Esophagus mucosa (tissue), 1 donor: Measurements from ENCODE around the gene STT3B. TPM values are rescaled to one million over a fixed set of nuclear protein-coding genes. Genes with fewer than 3 reads are reported as not detected.
"Not testable (repeated sequence)": the region's sequence is repeated elsewhere in the genome, so short reads cannot be mapped to it uniquely, and the experiment has no call there.

Experiments
- ATAC-seq: fragments of 200-7000 bp; cut with Tn5 transposase; one replicate; pipeline ENCODE4 v1.9.1; 2020
- total RNA-seq: library from RNA; stranded (reverse); gene quantifications from one replicate; pipeline ENCODE4 v1.2.4, GENCODE V29; 2023
- donor health status: DM: yes; HTN: yes; CAD: no.

Gene STT3B
- 67.0 TPM for total RNA-seq

DNA sequence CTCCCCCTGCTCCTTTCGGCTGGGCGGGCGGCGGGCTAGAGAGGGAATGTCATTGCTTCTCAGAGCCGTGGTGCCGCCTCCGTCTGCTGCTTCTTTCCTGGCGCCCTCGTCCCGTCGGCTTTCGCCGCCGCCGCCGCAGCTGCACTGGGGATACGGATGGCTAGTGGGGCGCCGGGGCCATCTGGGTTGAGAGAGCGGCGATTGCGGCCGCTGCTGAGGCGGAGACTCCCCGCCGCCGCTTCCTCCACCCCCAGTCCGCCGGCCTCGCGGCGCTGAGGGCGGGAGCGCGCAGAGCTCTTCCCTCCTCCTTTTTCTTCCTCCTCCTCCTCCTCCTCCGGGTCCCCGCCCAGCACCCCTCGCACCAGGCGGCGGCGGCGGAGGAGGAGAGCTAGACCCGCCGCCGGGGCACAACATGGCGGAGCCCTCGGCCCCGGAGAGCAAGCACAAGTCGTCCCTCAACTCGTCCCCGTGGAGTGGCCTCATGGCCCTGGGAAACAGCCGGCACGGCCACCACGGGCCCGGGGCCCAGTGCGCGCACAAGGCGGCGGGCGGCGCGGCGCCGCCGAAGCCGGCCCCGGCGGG, at the start of gene STT3B:
TSS of gene STT3B (plus strand) at position 339 of the 582 bp plus-strand sequence. CDS start at position 413, 74 bp downstream.
- peak; percentile 75 for ATAC-seq

DNA sequence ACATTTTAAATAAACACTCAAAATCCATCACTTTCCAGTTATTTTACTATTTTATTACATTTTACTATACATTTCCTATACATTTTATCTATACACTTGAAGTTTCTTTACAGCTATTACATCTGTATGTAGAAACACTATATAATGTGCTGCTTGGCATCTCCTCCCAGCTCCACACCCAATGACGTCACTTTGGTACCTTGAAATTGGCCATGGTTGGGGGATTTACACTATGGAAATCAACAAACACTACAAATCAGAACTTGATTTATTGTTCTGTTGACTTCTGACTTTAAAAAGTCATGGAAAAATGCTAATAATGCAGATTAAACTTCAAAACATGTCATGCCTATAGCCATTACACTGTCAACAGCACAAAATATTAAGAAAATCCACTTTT, 48.9 kb upstream of the STT3B start:
- no peak for ATAC-seq

DNA sequence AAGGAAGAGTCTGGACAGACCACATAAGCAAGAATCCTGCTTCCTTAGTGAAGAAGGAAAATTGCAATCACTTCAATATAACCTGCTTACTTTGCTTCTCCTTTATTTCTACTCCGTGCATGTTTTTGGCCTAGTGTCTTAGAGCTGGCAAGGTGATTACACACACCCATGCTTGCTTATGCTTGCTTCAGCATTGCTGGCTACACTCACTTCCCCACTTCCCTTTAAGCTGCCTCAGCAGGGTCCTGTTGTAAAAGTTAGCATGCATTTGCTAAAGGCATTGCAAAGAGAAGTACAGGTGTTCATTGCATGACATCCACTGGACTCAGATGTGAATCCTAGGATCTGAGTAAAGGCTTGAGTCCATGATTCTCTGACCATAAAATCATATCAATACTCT, 47.5 kb upstream of the STT3B start:
- no peak for ATAC-seq

DNA sequence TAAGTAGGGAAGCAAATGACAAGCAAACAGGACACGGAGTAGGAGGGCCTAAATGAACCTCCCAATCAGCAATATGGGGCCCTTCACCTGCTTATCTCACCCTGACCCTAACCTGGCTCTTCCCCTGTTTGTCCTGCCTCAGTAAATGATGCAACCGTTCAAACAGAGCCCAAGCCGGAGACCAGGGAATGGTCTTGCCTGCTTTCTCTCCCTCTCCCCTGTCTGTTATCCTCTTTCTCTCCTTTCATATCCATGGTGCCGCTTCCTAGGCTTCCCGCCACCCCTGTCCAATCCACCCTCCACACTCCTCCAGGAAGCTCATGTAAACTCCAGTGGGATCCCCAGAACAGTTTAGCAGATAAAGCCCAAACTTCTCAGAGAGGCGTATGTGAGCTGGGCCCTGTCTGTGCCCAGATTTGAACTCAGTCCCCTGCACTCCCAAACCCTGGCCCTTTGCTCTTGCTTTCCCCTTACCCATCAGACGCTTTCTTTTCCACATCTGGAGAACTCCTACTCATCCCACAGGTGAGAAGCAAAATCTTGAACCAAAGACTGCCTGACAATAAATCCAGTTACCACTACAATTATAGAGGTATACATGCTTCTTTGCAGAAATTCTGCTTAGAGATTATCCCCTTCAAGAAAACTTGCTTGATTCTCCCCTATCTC, 45.7 kb upstream of the STT3B start:
- no peak for ATAC-seq

DNA sequence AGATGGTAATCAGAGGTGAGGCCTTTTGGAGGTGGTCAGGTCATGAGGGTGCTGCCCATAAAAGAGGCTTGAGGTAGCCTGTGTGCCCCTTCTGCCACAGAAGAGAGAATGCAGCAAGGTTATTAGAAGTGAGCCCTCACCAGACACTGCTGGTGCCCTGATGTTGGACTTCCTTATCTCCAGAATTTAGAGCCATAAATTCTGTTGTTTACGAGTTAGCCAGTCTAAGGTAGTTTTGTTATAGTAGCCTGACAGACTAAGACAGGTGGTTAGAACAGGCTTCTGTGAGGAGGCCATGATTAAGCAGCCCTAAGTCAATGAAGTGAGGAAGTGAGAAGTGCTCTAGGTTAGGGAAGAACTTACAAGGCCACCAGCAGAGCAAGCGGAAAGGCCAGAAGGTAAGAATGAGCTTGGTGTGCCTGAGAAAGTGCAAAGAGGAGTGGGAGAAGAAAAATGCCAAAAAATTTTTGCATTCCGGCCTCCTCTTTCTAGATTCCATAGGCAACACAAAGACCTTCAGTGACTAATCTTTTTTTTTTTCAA, 44.2 kb upstream of the STT3B start:
- ATAC-seq: no peak

DNA sequence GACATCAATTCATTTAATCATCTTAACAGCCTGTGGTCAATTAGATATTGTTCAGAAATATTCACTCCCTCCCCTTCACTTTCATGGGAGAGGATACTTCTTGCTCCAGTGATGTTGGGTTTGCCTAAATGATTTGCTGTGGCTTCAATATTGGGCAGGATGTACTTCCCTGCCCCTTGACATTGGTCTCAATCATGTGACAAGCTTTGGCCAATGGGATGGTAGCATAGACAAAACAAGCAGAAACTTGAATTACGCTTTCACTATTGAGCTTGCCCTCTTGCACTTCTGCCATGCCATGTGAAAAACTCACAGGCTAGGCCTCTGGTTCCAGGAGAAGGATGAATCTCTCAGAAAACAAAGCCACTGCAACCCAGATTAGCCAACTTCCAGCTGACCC, 42.2 kb upstream of the STT3B start:
- ATAC-seq: no peak

DNA sequence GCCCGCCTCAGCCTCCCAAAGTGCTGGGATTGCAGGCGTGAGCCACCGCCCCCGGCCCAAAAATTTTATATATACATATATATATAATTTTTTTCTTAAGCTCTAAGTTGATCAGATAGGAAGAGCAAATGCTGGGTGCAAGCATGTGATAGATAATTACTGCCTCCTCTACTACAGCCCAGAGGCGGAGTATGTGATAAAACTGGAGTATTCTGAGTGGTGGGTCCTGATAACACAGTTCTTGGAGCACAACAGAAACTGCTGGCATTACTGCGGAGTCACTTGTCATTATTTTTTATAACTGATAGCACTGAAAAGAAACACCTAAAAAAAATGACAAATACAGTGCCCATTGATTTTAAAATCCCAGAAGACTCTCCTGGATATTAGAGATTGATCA, 41.1 kb upstream of the STT3B start:
- ATAC-seq: no peak

DNA sequence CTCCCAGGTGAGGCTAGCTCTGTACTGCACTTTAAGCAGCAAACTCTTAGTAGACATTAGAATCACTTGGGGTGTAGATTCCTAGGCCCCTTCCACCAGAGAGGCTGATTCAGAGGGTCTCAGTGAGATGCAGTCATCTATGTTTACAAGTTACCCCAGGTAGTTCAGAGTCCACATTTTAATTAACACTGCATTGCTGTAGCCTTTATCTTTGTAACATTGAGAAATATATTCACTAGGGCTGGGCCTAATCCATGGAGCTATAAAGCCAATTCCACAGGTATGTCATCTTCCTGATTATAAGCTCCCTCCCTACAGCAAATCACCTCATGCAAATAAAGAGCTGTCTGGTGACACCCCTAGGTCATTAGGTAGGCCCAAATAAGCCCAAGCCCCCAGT, 39.6 kb upstream of the STT3B start:
- no peak for ATAC-seq

DNA sequence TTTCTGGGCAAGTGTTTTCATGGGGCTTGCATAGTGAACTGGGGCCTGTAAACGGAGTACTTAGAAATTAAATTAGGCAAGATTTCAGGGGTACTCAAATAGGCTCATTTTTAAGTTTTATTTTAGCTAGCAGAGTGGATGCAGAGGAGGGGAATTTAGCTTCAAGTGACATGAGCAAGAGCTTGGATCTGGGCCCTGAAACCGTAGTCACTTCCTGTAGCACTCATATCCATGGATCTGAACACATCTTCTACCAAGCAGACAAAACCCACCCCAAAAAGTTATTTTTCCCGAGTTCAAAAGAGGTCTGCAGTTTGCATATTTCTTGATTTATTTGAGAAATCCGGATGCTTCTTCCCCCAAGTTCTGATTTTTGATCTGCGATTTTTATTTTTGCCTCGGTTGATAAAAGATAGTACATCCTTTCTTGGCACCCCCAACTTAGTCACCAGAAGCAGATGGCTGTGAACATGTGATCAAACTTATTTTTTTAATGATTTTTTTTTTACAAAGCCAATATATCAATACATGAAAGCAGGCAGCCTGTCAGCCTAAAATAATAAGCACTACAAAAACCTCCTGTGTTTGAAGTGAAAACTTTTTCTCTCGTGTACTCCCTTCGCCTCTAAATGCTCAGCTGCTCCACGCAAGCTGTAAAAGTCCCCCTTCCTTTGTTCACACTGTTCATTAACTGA, 36.6 kb upstream of the STT3B start:
- ATAC-seq: no peak

DNA sequence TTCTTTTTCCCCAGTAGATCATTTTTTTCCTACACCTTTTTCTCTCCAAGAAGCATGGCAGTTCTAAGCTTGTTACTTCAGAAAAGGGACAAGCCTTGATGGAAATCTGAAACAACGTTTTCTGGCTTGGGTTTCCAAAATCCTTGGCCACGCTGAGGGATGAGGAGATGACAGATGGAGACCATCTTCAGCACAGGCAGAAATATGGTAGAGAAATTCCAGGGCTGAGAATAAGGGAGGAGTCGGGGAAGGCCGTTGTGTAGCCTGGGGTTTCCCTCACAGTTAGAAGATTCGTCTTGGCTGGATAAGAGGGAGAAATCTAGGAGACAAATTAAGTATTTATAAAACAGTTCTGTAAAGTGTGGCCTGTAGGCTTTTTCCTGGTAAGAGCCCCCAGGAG, 33.9 kb upstream of the STT3B start:
- no peak for ATAC-seq

DNA sequence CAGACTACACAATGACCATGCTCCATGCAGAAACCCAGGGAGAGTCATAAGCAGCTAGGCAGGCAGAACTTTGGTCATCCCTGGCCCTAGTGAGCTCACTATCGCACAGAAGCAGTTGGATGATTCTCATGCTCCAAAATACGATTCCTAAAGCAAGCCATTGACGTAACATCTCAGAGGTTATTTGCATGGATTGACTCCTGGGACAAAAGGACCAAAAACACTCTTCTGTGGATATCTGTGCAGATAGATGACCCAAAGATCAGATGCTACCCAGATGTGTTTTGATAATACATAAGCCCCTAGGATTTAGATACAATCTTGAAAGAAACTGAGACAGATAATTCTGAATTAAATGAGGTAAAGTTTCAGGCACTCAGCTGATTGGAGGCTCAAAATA, 33.4 kb upstream of the STT3B start:
- ATAC-seq: no peak

DNA sequence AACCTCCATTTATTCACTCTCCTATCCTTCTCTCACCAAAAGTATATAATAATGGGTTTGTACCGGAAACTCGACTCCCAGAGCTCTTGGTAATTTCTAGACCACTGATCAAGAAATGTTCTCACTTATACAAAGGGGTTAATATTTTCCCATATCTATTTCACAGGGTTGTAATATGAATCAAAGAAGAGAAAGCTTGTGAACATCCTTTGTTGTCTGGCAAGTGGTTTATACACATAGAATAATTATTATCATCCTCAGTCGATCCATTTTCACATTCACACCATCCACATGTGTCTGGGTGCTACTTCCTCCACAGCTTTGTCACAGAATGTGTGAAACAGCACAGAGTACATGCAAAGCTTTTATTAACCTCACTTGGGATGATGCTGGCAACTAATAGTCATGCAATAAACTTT, 29.9 kb upstream of the STT3B start:
- no peak for ATAC-seq

DNA sequence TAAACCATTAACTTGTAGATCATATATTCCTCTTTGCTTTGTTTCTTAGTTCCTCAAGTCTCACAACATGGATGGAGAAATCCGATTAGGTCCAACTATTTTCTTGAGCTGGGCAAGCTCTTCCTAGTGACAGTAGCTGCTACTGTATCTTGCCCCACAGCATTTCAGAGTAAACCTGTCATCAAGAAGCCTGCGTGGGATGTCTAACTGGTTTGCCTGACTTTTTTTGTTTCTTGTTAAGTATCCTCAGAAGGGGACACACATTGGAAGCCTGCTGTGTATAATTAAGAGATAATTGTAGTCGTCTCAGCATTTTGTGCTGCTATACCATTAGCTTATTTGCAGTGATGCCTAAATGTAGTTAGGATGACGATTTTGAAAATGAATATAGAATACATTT, 29.3 kb upstream of the STT3B start:
- ATAC-seq: peak; percentile 56

DNA sequence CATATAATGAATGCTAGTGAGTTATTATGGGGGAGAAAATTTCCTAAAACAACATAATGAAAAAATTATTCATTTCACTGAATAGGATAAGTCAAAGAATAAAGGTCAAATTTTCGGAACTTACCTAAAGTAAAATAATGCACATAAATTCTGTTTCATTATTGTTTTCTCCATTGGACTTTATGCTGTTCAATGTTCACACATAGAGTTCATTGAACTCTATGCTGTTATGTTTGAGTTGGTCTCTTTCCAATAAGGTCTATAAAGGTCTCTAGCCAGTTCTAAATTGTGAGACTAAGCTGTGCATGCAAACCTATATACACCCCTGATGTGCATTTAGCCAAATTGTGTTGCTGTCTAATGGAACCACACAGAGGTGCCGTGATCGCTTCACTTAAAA, 28.5 kb upstream of the STT3B start:
- no peak for ATAC-seq

DNA sequence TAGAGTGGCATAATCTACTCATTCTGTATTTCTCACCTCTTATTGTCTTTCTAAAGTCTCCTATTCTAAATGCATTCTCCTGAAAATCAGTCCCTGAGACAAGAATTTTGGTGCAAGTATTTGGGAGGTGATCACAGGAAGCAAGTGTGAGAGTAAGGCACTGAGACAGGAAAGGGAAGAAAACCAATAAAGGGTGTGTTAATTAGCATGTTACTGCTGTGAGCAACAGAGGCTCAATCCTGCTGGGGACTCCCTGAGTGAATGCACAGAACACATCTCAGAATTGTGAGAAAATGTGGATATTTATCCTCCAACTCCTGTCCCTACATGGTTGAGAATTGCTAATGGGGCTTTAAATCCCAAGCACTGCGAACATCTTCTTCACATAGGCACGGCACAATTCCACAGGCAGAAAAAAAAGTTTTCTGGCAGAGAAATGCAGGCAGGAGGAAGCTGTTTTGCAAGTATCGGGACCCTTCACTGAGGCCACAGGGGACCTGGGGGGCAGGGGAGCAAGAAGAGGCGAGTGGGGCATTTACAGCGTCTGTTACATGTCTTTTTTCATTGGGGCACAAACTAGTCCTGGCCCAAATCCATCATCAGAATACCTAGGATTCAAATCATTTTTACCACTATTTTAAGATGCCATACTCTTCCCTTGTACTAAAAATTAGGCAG, 27.2 kb upstream of the STT3B start:
- no peak for ATAC-seq

DNA sequence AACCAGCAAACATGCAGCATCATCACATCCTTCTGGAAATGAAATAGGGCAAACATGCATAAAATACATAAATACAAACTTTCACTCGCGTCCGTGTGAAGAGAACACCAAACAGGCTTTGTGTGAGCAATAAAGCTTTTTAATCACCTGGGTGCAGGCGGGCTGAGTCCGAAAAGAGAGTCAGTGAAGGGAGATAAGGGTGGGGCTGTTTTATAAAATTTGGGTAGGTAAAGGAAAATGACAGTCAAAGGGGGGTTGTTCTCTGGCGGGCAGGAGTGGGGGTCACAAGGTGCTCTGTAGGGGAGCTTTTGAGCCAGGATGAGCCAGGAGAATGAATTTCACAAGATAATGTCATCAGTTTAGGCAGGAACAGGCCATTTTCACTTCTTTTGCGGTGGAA, 26.2 kb upstream of the STT3B start:
- not testable (repeated sequence) for ATAC-seq

DNA sequence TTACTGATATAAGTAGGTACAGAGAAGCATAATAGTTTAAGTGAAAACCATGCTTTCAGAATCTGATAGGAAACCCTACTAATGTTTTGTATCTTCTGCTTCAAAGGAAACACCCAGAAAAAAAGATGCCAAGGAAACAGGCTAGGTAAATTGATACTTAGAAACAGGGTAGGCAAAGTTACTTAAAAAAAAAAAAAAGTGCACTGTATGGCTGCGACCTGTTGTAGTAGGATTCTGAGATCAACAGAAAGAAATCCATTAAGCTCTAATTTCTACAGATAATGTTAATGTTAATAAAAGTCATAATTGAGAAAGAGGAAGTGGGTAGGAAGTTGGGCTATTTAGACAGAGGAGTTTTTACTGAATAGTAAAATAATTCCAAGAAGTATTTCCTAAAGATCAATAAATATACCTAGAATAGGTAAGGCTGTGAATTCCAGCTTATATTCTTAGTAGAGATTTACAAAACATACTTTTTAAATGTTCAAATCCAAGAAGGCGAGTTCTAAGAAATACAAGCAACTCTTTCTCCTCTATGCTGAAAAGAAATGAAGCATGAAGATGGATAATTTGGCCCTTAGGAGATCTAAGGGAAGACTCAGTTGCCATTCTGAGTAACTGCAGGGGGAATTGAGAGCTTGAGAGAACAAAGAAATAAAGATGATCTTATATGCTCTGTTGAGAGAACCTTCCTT, 24.1 kb upstream of the STT3B start:
- ATAC-seq: no peak

DNA sequence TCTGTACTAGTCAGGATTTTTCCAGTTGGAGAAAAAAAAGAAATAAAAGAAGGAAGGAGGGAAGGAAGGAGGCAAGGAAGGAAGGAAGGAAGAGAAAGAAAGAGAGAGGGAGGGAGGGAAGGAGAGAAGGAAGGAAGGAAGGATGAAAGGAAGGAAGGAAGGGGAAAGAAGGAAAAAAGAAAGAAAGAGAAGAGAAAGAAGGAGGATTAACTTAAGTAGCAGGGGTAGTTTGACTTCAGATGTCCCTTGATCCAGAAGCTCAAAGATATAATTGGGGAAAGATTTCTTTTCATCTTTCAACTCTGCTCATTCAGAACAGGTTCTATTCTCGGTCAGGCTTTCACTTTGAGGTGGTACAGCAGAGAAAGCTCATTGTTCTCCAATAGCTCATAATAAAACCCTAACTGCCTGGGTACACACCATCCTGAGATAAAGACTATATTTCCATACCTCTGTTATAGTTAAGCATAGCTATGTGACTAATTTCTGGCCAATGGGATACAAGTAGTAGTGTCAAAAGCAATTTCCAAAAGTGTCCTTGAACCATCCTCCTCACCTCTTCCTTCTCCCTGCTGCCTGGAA, 23.5 kb upstream of the STT3B start:
- no peak for ATAC-seq

DNA sequence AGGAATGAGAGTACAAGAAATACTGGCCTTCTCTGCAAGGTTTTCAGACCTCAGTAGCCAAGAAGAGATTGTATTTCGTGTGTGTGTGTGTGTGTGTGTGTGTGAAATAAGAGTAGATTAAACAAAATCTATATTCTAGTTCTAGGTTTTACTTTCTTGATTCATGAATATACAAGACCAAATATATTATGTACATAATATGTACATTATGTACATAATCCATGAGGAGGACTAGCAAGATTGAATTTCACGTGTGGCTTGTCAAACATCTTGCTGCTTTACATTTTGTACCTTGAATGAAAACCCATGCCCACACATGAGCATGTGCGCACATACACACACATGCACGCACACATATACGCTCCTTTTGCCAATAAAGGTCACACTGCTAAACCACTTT, 18.2 kb upstream of the STT3B start:
- ATAC-seq: no peak

DNA sequence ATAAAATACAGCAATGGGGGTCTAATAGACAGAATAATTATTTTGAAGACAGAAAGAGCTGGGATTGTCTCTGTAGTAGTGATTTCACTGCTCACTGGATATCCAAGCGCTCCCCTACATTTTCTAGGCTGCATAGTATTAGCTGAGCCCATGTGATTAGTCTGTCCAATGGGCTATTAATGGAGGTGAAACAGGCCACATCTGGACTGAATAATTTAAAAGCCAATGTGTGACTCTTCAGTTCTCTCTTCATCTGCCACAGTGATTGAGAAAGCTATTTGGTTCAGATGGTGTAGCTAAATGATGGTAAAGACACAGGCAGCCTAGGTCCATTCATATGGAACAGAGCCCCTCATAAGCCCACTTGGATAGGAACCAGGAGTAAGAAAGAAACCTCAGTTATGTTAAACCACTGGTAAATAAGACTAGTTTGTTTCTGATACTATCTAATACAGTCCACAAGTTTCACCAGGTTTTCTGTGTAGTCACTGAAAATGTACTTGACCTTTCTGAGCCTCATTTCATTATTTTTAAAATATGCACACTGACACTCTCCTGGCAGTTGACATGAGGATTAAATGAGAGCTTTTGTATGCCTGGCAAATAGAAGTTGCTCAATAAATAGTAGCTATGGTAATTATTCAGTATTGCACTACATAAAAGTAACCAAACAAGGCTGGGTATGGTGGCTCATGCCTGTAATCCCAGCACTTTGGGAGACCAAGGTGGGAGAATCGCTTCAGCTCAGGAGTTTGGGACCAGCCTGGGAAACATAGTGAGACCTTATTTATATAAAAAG, 17.0 kb upstream of the STT3B start:
- peak; percentile 66 for ATAC-seq

DNA sequence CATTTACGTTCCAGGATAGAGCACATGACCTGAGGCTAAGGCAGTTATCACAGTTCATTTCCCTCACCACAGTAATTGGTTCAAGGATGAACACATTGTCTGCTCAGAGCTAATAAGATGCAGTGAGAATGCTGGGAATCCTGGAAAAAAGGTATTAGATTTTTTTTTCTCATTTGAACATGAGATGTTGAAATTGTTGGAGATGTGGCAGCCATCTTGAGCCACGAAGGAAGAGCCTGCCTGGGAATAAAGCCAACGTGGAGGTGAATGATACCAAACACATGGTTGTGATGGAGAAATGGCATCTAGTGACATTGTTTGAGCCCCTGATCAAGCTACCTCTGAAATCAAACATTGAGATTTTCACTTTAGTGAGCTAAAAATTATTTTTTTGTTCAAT, 16.0 kb upstream of the STT3B start:
- no peak for ATAC-seq
